H1 (cell line): ENCODE measurements around the gene RAB3C. TPM values are rescaled to one million over a fixed set of nuclear protein-coding genes. Genes with fewer than 3 reads are reported as not detected.

ENCODE experiments used
- CTCF ChIA-PET: fragments of 300-600 bp; sonication (Branson Sonifier 250); formaldehyde crosslinking; loops from one replicate; lab custom pipeline; 2021; ENCODE audit not compliant: partially characterized antibody; lab: Charles Lee
- POLR2A ChIA-PET: fragments of 300-600 bp; sonication (Branson Sonifier 250); formaldehyde crosslinking; loops from one replicate; lab custom pipeline; 2021; ENCODE audit warnings: inconsistent platforms; ENCODE audit not compliant: partially characterized antibody; lab: Charles Lee
- DNase-seq, 2 experiments: peaks; one replicate each; pipeline versions ENCODE4 v3.0.0 to v3.0.0-alpha.2; 2010 to 2022; ENCODE audit warnings: low spot score in 2 of 2, low read depth in 1 of 2, mixed read lengths in 1 of 2
- FAIRE-seq: peaks from 2 replicates; lab custom pipeline; 2011; peaks lifted over from hg19 to GRCh38; lab: Jason Lieb, UNC
- H2AFZ ChIP-seq: 2 replicates; pipeline ENCODE4 v1.8.1; 2012; ENCODE audit warnings: low read length, inconsistent platforms
- H2AK5ac ChIP-seq: 2 replicates; pipeline ENCODE4 v1.6.1; 2013; ENCODE audit warnings: low read depth, low read length
- H2BK120ac ChIP-seq: replicated peaks from 2 replicates; pipeline ENCODE3; 2013; ENCODE audit warnings: low read depth, low read length, inconsistent platforms
- H2BK12ac ChIP-seq: 2 replicates; pipeline ENCODE4 v1.6.1; 2013; ENCODE audit warnings: low read depth, low read length
- H2BK15ac ChIP-seq: 2 replicates; pipeline ENCODE4 v1.6.1; 2013; ENCODE audit warnings: low read length
- H2BK20ac ChIP-seq: 2 replicates; pipeline ENCODE4 v1.6.1; 2013; ENCODE audit warnings: low read length
- H2BK5ac ChIP-seq: 2 replicates; pipeline ENCODE4 v1.6.1; 2013; ENCODE audit warnings: low read depth, low read length
- H3K14ac ChIP-seq: 2 replicates; pipeline ENCODE4 v1.6.1; 2013; ENCODE audit warnings: inconsistent platforms; ENCODE audit not compliant: insufficient read length
- H3K18ac ChIP-seq: 2 replicates; pipeline ENCODE4 v1.6.1; 2013; ENCODE audit warnings: low read length; ENCODE audit errors: extremely low read depth
- H3K23ac ChIP-seq: 2 replicates; pipeline ENCODE4 v1.6.1; 2013; ENCODE audit warnings: inconsistent platforms; ENCODE audit not compliant: insufficient read length
- H3K23me2 ChIP-seq: 2 replicates; pipeline ENCODE4 v1.6.1; 2013; ENCODE audit warnings: low read depth, low read length
- H3K27ac ChIP-seq: 2 replicates; pipeline ENCODE4 v1.6.1; 2011; ENCODE audit warnings: low read depth, low read length, inconsistent platforms
- H3K27me3 ChIP-seq, 4 experiments: replicated peaks in 1 of 4; 1 replicate in 1 of 4; 2 replicates in 3 of 4; pipeline versions ENCODE4 v1.6.1 to v1.8.1; 2011 to 2013; ENCODE audit warnings: low read length in 3 of 4, mild to moderate bottlenecking in 3 of 4, inconsistent platforms in 2 of 4, mixed read lengths in 2 of 4, moderate library complexity in 1 of 4; ENCODE audit not compliant: control insufficient read depth in 3 of 4, insufficient read depth in 3 of 4; ENCODE audit errors: extremely low read depth in 1 of 4
- H3K36me3 ChIP-seq, 4 experiments: 2 replicates each; pipeline versions ENCODE4 v1.6.1 to v1.8.1; 2011 to 2013; ENCODE audit warnings: mild to moderate bottlenecking in 4 of 4, low read length in 3 of 4, moderate library complexity in 2 of 4, control low read depth in 1 of 4, inconsistent platforms in 1 of 4; ENCODE audit not compliant: insufficient read depth in 4 of 4, control insufficient read depth in 2 of 4
- H3K4ac ChIP-seq: replicated peaks from 2 replicates; pipeline ENCODE3; 2013; ENCODE audit warnings: low read length, low read depth, mixed read lengths, inconsistent platforms; ENCODE audit not compliant: insufficient read length
- H3K4me1 ChIP-seq, 4 experiments: replicated peaks in 1 of 4; 1 replicate in 1 of 4; 2 replicates in 3 of 4; pipeline versions ENCODE4 v1.6.1 to v1.8.1; 2011 to 2013; ENCODE audit warnings: low read length in 3 of 4, inconsistent platforms in 2 of 4, mixed read lengths in 1 of 4; ENCODE audit not compliant: insufficient read depth in 4 of 4, control insufficient read depth in 3 of 4
- H3K4me2 ChIP-seq, 2 experiments: 2 replicates each; pipeline versions ENCODE4 v1.6.1 to v1.8.1; 2011 to 2013; ENCODE audit warnings: low read depth in 2 of 2, low read length in 2 of 2, control low read depth in 1 of 2, inconsistent platforms in 1 of 2, mild to moderate bottlenecking in 1 of 2; ENCODE audit not compliant: insufficient read depth in 1 of 2
- H3K4me3 ChIP-seq, 4 experiments: fragments of 200-600, 300-600 bp in 1 of 4; sonication (generic), shearing (Covaris generic), sonication (Bioruptor Twin) in 1 of 4; 2 replicates each; pipeline versions ENCODE4 v1.5.1 to v1.8.1; 2011 to 2016; ENCODE audit warnings: low read length in 4 of 4, low read depth in 3 of 4, control low read depth in 2 of 4, inconsistent platforms in 2 of 4, mild to moderate bottlenecking in 2 of 4, mixed read lengths in 1 of 4, moderate library complexity in 1 of 4; ENCODE audit not compliant: insufficient read depth in 2 of 4; ENCODE audit errors: extremely low read depth in 1 of 4
- H3K56ac ChIP-seq: replicated peaks from 2 replicates; pipeline ENCODE3; 2013; ENCODE audit warnings: low read depth, mild to moderate bottlenecking, mixed read lengths, low read length, inconsistent platforms; ENCODE audit not compliant: insufficient read length
- H3K79me1 ChIP-seq: 2 replicates; pipeline ENCODE4 v1.6.1; 2013; ENCODE audit warnings: low read depth, low read length, control low read depth
- H3K79me2 ChIP-seq, 2 experiments: 2 replicates each; pipeline versions ENCODE4 v1.6.1 to v1.8.1; 2012 to 2013; ENCODE audit warnings: low read length in 2 of 2, mild to moderate bottlenecking in 2 of 2, inconsistent platforms in 1 of 2; ENCODE audit not compliant: insufficient read depth in 2 of 2, control insufficient read depth in 1 of 2
- H3K9ac ChIP-seq, 4 experiments: replicated peaks in 1 of 4; 1 replicate in 1 of 4; 2 replicates in 3 of 4; pipeline versions ENCODE4 v1.6.1 to v1.8.1; 2011 to 2013; ENCODE audit warnings: low read depth in 3 of 4, low read length in 3 of 4, control low read depth in 2 of 4, mild to moderate bottlenecking in 2 of 4, moderate library complexity in 2 of 4, inconsistent platforms in 1 of 4; ENCODE audit errors: extremely low read depth in 1 of 4
- H3K9me3 ChIP-seq, 2 experiments: 2 replicates each; pipeline versions ENCODE4 v1.6.1 to v1.8.1; 2012 to 2013; ENCODE audit warnings: mild to moderate bottlenecking in 2 of 2, moderate library complexity in 2 of 2, control low read depth in 1 of 2, inconsistent platforms in 1 of 2, low read depth in 1 of 2, low read length in 1 of 2, mixed read lengths in 1 of 2; ENCODE audit not compliant: insufficient read depth in 2 of 2
- H4K20me1 ChIP-seq, 2 experiments: replicated peaks in 1 of 2; 2 replicates each; pipeline versions ENCODE3 to v1.8.1; 2011 to 2013; ENCODE audit warnings: inconsistent platforms in 2 of 2, low read length in 2 of 2, mild to moderate bottlenecking in 1 of 2; ENCODE audit not compliant: insufficient read depth in 2 of 2, control insufficient read depth in 1 of 2
- H4K5ac ChIP-seq: 2 replicates; pipeline ENCODE4 v1.6.1; 2013; ENCODE audit warnings: low read length, low read depth, mixed read lengths, inconsistent platforms; ENCODE audit not compliant: insufficient read length
- H4K8ac ChIP-seq: 2 replicates; pipeline ENCODE4 v1.8.0; 2013; ENCODE audit warnings: mild to moderate bottlenecking, moderate library complexity, low read length, inconsistent platforms; ENCODE audit not compliant: insufficient read depth; ENCODE audit errors: extremely low read depth
- H4K91ac ChIP-seq: replicated peaks from 2 replicates; pipeline ENCODE3; 2013; ENCODE audit warnings: low read length, mixed read lengths, inconsistent platforms; ENCODE audit not compliant: insufficient read length
- CBX5 ChIP-seq: fragments of 300-800, 300-1000 bp; sonication (generic); IDR thresholded peaks from 2 replicates; pipeline ENCODE4 v1.7.1; 2016; ENCODE audit warnings: antibody characterized with exemption, low read length, low read depth
- CHD2 ChIP-seq: IDR thresholded peaks from 2 replicates; pipeline ENCODE4 v1.6.1; 2012; ENCODE audit warnings: low read length, improper control_type of control experiment
- GABPA ChIP-seq: IDR thresholded peaks from 2 replicates; pipeline ENCODE4 v1.6.1; 2011; ENCODE audit warnings: mild to moderate bottlenecking, low read length, moderate library complexity, borderline replicate concordance; ENCODE audit not compliant: insufficient read depth
- HDAC2 ChIP-seq, 2 experiments: fragments of 300-600 bp in 1 of 2; sonication (generic) in 1 of 2; IDR thresholded peaks; 2 replicates each; pipeline ENCODE4 v1.6.1; 2011 to 2012; ENCODE audit warnings: low read depth in 2 of 2, low read length in 2 of 2, mild to moderate bottlenecking in 2 of 2, moderate library complexity in 2 of 2, borderline replicate concordance in 1 of 2, inconsistent platforms in 1 of 2
- KDM4A ChIP-seq: IDR thresholded peaks from one replicate; pipeline ENCODE4 v1.7.1; 2012; ENCODE audit warnings: low read depth, mild to moderate bottlenecking, moderate library complexity, low read length, inconsistent platforms; ENCODE audit not compliant: severe bottlenecking
- PHF8 ChIP-seq: fragments of 200-600 bp; sonication (generic); conservative IDR thresholded peaks from 2 replicates; pipeline ENCODE4 v1.7.1; 2012; ENCODE audit warnings: low read depth, mild to moderate bottlenecking, inconsistent platforms, low read length, moderate library complexity
- SP2 ChIP-seq: IDR thresholded peaks from 2 replicates; pipeline ENCODE4 v1.6.1; 2012; ENCODE audit warnings: mild to moderate bottlenecking, low read length, inconsistent platforms
- USF2 ChIP-seq: IDR thresholded peaks from 2 replicates; pipeline ENCODE4 v1.6.1; 2011; ENCODE audit warnings: low read length, improper control_type of control experiment
- WGBS, 2 experiments: shearing (Covaris generic) in 1 of 2; methylation state at CpG; one replicate each; pipeline versions ENCODE4 v1.1.6 to v1.1.7; 2013 to 2015; ENCODE audit warnings: low lambda C conversion rate in 2 of 2, mixed read lengths in 2 of 2, inconsistent platforms in 1 of 2, low coverage in 1 of 2, missing lambda C conversion rate in 1 of 2; ENCODE audit not compliant: insufficient replicate concordance in 2 of 2, insufficient coverage in 1 of 2, insufficient read length in 1 of 2; ENCODE audit errors: extremely low coverage in 1 of 2, missing lambda C conversion rate in 1 of 2; 5-methylcytosine and 5-hydroxymethylcytosine counted together
- polyA plus RNA-seq, 7 experiments: library from polyadenylated mRNA; depleted of rRNA in 3 of 7; stranded (reverse) in 5 of 7; unstranded in 2 of 7; fragments of >200 nt in 5 of 7; fragments of 200-250 nt in 2 of 7; gene quantifications; 1 replicate in 5 of 7; 2 replicates in 1 of 7; 4 replicates in 1 of 7; pipeline versions ENCODE4 v1.2.1 to v1.2.3, GENCODE V29; 2011 to 2013; ENCODE audit warnings: missing spikeins in 2 of 7, mixed read lengths in 2 of 7
- total RNA-seq: library from RNA; stranded (reverse); fragmentation: NEBNext Ultra II Directional; extraction: Animal tissue kit (Norgen Biotek cat#: 25700); gene quantifications from 2 replicates; pipeline ENCODE4 v1.2.1, GENCODE V29; 2021

The RAB3C gene
- total and polyA plus RNA-seq, 2 of the 8 experiments (the other 6 are each of a cell fraction or from before 2014, with no cell fraction given): 14.7 to 18.3 TPM

GRCh38 chr5:58724992-58725391 lies 142.1 kb downstream of the RAB3C start:
- Histone ChIP-seq H4K8ac (no peak overlapping the region), H2AFZ (no peak overlapping the region), H2AK5ac (no peak overlapping the region), H3K4me2 (no peak overlapping the region), H2BK5ac (no peak overlapping the region), H3K9me3 (no peaks in the 10 kb centered on the region; a peak in 1 of 4 replicates), H3K23me2 (no peaks in the 10 kb centered on the region), H3K9ac (no peak overlapping the region), H3K23ac (no peak overlapping the region), H2BK20ac (no peak overlapping the region), H2BK120ac (no peak overlapping the region), H3K56ac (no peak overlapping the region), H3K79me2 (no peaks in the 10 kb centered on the region), H4K20me1 (no peaks in the 10 kb centered on the region), H4K5ac (no peak overlapping the region), H2BK12ac (no peak overlapping the region), H3K14ac (no peak overlapping the region), H4K91ac (no peak overlapping the region), H3K4ac (no peak overlapping the region), H3K27ac (no peak overlapping the region), H3K36me3 (peaks cover 0 to 3% (median 0%) of the 10 kb centered on the region in 4 experiments; a peak in 1 of 8 replicates), H3K4me3 (no peak overlapping the region), H3K18ac (no peak overlapping the region), H2BK15ac (no peak overlapping the region), H3K4me1 (peaks cover 0 to 10% (median under 1%) of the 10 kb centered on the region in 4 experiments; a peak in 1 of 7 replicates), H3K27me3 (no peaks in the 10 kb centered on the region; a peak in 3 of 7 replicates), H3K79me1 (no peaks in the 10 kb centered on the region)
- WGBS, 2 experiments: 97% methylated on average over 2 of the region's 2 CpGs; no CpG with 5 or more reads in 1 of the 2 experiments
- DNase-seq: no peak
- no peak for TF ChIP-seq CBX5
- no peak for TF ChIP-seq USF2
- no peak for TF ChIP-seq CHD2
- no peak for TF ChIP-seq KDM4A
- no peak for TF ChIP-seq GABPA
- TF ChIP-seq SP2: no peak
- no peak for TF ChIP-seq HDAC2 (IDR thresholded peaks at IDR 0.05; ENCODE audit: borderline replicate concordance in 1 of 2, low read depth in 2 of 2, low read length in 2 of 2)
- TF ChIP-seq PHF8: no peak
- FAIRE-seq: no peak
- POLR2A ChIA-PET: no interaction called here
- CTCF ChIA-PET: interaction anchor here (0.6 to 1.3 kb wide), 2 partner anchors 49 to 228 kb away, joined by 3 to 4 read pairs; no protein-coding TSS in a partner anchor
